ENCODE data around the gene GTF3C5. TPM values are rescaled to one million over a fixed set of nuclear protein-coding genes. Genes with fewer than 3 reads are reported as not detected.

GTF3C5 gene
- total RNA-seq, 1 donor, result 29.7 TPM

GRCh38 chr9:133103183-133103986 lies 72.6 kb downstream of the GTF3C5 start:
- no peaks in the 10 kb centered on the region for H3K27me3 ChIP-seq (ENCODE audit: insufficient read depth, low read length)
- H3K4me1 ChIP-seq (ENCODE audit: insufficient read depth, low read length), result no peaks in the 10 kb centered on the region
- H3K4me3 ChIP-seq (ENCODE audit: low read length), result no peak overlapping the region
- H3K9me3 ChIP-seq (ENCODE audit: low read depth, low read length), result no peaks in the 10 kb centered on the region

DNA sequence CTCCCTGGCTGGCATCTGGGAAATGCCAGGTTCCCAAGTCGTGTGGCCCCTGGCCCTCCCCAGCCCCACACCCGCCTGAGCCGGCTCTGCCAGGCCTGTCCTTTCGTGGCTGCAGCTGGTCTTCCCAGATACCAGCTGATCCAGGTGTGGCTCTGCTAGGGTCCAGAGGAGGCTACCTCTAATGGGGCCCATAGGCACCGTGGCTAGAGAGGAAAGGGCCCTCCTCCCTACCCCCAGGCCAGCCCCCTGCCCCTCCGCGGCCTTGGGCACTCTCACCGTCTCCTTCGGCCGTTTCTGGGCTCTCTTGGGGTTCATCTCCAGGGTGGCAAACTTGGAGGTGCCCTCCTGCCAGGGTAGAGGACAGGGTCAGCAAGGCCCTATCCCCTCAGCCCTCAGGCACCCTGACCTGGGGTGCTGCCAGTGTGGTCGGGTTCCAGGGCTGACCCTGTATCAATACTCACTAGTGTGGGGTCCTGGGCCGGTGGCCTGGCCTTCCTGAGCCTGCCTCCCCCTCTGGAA lies 73.2 kb downstream of the GTF3C5 start:
- H3K4me3 ChIP-seq (ENCODE audit: low read length), result no peak overlapping the region
- H3K27me3 ChIP-seq (ENCODE audit: insufficient read depth, low read length), result no peaks in the 10 kb centered on the region

DNA sequence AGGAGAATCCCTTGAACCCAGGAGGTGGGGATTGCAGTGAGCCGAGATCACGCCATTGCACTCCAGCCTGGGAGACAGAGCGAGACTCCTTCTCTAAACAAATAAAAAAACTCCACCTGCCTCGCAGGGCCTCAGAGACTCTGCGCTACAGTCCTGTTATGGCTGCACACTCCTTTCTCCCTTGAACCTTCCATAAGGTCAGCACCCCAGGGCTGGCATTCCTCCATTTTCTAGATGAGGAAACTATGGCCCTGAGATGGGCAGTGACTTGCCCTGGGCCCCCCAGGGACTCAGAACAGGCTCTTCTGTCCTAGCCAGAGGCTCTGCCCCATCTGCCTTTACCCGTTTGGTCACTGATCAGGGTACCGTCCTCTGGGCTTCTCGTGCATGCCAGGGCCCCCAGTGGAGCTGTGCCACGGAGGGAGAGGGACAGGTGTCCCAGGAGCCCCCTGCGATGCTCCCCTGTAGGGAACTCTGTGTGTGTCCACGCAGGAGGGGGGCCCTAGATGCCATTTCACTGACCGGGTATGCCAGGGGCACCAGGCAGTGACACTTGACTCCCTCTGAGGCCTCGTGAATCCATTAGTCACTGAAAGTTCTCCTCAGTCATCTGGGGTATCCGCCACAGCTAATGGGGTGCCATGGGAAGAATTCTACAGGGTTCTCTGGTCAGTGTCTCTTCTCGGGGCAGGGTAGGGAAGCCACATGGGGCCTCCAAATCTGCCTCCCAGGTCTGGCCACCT lies 74.1 kb downstream of the GTF3C5 start:
- Histone ChIP-seq H3K4me3 (ENCODE audit: low read length) (no peak overlapping the region), H3K27me3 (ENCODE audit: insufficient read depth, low read length) (no peaks in the 10 kb centered on the region), H3K4me1 (ENCODE audit: insufficient read depth, low read length) (no peaks in the 10 kb centered on the region), H3K9me3 (ENCODE audit: low read depth, low read length) (no peaks in the 10 kb centered on the region)

More for the DNA sequence above, 73.2 kb downstream of the GTF3C5 start:
- Histone ChIP-seq H3K4me1 (ENCODE audit: insufficient read depth, low read length) (no peaks in the 10 kb centered on the region), H3K9me3 (ENCODE audit: low read depth, low read length) (no peaks in the 10 kb centered on the region)

GRCh38 chr9:133105461-133105770 lies 74.6 kb downstream of the GTF3C5 start:
- Histone ChIP-seq H3K9me3 (ENCODE audit: low read depth, low read length) (no peaks in the 10 kb centered on the region), H3K4me1 (ENCODE audit: insufficient read depth, low read length) (no peaks in the 10 kb centered on the region), H3K27me3 (ENCODE audit: insufficient read depth, low read length) (no peaks in the 10 kb centered on the region), H3K4me3 (ENCODE audit: low read length) (no peak overlapping the region)

DNA sequence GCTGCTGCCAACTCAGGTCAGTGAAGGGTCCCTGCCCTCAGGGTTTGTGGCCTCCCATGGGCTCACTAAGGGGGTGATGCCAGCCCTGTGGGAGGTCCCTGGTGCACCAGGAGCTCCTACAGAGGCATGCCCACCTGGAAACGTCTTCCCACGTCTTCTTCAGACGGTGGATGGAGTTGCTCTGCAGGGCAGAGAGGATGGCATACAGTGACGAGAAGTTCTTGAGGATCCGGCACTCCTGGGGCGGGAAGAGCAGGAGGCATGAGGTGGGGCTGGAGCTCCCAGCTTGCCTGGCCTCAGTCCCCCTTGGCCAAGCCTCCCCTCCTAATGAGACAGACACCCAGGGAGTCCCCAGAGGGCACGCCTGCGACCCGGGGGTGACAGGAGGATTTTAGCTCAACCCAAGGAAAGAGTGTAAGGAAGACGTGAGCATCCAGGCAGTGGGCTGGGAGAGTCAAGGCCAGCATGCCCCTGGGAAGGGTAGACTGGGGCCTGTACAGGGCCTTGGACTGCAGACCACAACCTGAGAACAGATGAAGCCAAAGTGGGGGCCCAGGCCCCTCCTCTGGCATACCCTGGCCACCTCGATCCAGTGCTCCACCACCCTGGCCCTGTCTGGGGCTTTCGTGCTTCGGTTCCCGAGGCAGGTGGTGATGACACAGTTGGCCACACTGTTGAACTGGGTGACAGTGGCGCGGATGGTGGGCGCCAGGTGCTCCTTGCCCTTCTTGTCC lies 75.9 kb downstream of the GTF3C5 start:
- Histone ChIP-seq H3K9me3 (ENCODE audit: low read depth, low read length) (no peaks in the 10 kb centered on the region), H3K4me3 (ENCODE audit: low read length) (no peak overlapping the region), H3K27me3 (ENCODE audit: insufficient read depth, low read length) (no peaks in the 10 kb centered on the region), H3K4me1 (ENCODE audit: insufficient read depth, low read length) (peaks cover 1% of the 10 kb centered on the region)

DNA sequence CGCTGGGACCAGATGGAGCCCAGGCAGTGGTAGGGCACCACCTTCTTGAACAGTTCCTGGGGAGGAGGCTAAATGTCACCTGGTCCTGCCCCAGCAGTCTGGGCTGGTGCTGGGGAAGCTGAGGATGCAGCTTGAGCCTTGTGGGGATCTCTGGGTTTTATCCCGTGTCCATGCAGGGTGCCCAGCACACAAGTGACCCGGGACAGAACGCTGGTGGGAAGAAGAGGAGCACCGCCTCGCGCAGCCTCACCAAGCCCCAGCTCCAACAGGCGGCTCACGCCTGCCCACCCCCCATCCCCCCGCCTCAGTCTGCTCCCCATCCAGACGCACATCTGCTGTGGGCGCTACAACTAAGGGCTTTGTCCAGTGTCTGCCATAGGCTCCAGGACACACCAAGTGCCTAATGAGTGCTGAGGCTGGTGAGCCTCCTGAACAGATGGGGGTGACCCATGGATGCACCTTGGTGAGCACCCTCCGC lies 76.5 kb downstream of the GTF3C5 start:
- H3K4me1 ChIP-seq (ENCODE audit: insufficient read depth, low read length), result peaks cover 7% of the 10 kb centered on the region
- H3K9me3 ChIP-seq (ENCODE audit: low read depth, low read length), result no peaks in the 10 kb centered on the region
- H3K27me3 ChIP-seq (ENCODE audit: insufficient read depth, low read length), result no peaks in the 10 kb centered on the region
- H3K4me3 ChIP-seq (ENCODE audit: low read length), result no peak overlapping the region

Other genes starting within 250 kb of the GTF3C5 start
- 0.63 TPM for gene AK8, start 152.7 kb upstream of the GTF3C5 start, total RNA-seq
- gene SPACA9, start 152.1 kb upstream of the GTF3C5 start, total RNA-seq, result 0.52 TPM
- 48.5 TPM for gene TSC1, start 86.4 kb upstream of the GTF3C5 start, total RNA-seq
- 13.6 TPM for gene GFI1B, start 52.3 kb upstream of the GTF3C5 start, total RNA-seq
- 0.21 TPM for gene CEL, start 31.0 kb downstream of the GTF3C5 start, total RNA-seq
- gene RALGDS, start 90.2 kb downstream of the GTF3C5 start, total RNA-seq, result 59.0 TPM
- gene GBGT1, start 132.9 kb downstream of the GTF3C5 start, total RNA-seq, result 5.6 TPM
- gene OBP2B, start 178.3 kb downstream of the GTF3C5 start, total RNA-seq, result not detected
- 4.5 TPM for gene ABO, start 244.2 kb downstream of the GTF3C5 start, total RNA-seq